Vagina (tissue), 2 donors: ENCODE data around the gene DPYD.

Experiments used
- POLR2A ChIP-seq, 2 donors: fragments of 450-650 bp; IDR thresholded peaks; one replicate each; pipeline ENCODE4 v1.6.1; 2017; ENCODE audit warnings: antibody characterized with exemption in 2 of 2, mild to moderate bottlenecking in 2 of 2, moderate library complexity in 2 of 2
- TF ChIP-seq, protein P1 (sequence below), 3 experiments: fragments of 450-650 bp in 2 of 3; fragments of 200-600 bp in 1 of 3; sonication (generic) in 1 of 3; IDR thresholded peaks; one replicate each; pipeline ENCODE4 v1.5.1; 2017 to 2019; ENCODE audit warnings: antibody characterized with exemption in 3 of 3, mild to moderate bottlenecking in 2 of 3, moderate library complexity in 2 of 3

DNA sequence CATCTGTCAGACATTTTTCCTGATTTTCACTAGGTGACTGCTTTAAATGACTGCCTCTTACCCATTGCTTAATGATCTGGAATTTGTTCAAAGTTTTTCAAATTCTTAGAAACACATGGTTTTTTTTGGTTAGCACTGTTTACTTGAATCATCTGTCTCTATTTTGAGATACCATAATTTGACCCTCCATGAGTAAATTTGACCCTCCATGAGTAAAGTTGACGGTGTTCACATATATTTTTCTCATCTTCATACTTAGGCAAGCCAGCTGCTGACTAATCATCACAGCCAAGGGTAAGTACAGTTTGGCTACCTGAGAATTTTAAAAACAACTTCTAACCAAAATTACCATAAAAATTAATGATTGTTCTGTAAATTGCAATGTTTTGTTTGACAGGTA is 612.7 kb downstream of the DPYD start:
- TF ChIP-seq, protein P1, sequence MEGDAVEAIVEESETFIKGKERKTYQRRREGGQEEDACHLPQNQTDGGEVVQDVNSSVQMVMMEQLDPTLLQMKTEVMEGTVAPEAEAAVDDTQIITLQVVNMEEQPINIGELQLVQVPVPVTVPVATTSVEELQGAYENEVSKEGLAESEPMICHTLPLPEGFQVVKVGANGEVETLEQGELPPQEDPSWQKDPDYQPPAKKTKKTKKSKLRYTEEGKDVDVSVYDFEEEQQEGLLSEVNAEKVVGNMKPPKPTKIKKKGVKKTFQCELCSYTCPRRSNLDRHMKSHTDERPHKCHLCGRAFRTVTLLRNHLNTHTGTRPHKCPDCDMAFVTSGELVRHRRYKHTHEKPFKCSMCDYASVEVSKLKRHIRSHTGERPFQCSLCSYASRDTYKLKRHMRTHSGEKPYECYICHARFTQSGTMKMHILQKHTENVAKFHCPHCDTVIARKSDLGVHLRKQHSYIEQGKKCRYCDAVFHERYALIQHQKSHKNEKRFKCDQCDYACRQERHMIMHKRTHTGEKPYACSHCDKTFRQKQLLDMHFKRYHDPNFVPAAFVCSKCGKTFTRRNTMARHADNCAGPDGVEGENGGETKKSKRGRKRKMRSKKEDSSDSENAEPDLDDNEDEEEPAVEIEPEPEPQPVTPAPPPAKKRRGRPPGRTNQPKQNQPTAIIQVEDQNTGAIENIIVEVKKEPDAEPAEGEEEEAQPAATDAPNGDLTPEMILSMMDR (IDR thresholded peaks at IDR 0.05) = no peak
- TF ChIP-seq POLR2A (IDR thresholded peaks at IDR 0.05) = no peak
